ENCODE data around the gene FBH1. TPM values are rescaled to one million over a fixed set of nuclear protein-coding genes. Genes with fewer than 3 reads are reported as not detected.

Gene FBH1
- total and polyA plus RNA-seq, 7 donors = 32.4 to 59.3 (median 43.2) TPM

- intact Hi-C loops (cut with DNase I) = no loop called here
- no peak for ATAC-seq
- peak in 1 of 2 donors; percentile 50 for DNase-seq
- TF ChIP-seq CTCF (IDR thresholded peaks at IDR 0.05) = no peak
- Histone ChIP-seq H3K36me3 (ENCODE audit: insufficient read depth in 1 of 2, low read depth in 1 of 2) (peaks cover 0 to under 1% of the 10 kb centered on the region in 2 donors), H3K27ac (peak overlapping the region; percentile 77), H3K9me3 (no peaks in the 10 kb centered on the region), H3K27me3 (ENCODE audit: insufficient read depth in 3 of 3, low read length in 2 of 3) (no peaks in the 10 kb centered on the region), H3K4me1 (peaks cover 31% of the 10 kb centered on the region), H3K4me3 (no peak overlapping the region)
- whole genome bisulfite sequencing, 3 donors = 90 to 94% (median 94%) methylated on average over 8 of the region's 8 CpGs
These were observed 56.7 kb downstream of the FBH1 start for GRCh38 chr10:5946786-5947185.

- Histone ChIP-seq H3K9me3 (no peaks in the 10 kb centered on the region), H3K27ac (no peak overlapping the region), H3K4me1 (peaks cover 25% of the 10 kb centered on the region), H3K36me3 (ENCODE audit: insufficient read depth in 1 of 2, low read depth in 1 of 2) (peaks cover 0 to 9% of the 10 kb centered on the region in 2 donors), H3K27me3 (ENCODE audit: insufficient read depth in 3 of 3, low read length in 2 of 3) (no peaks in the 10 kb centered on the region), H3K4me3 (no peak overlapping the region)
- 95% methylated on average over 17 of the region's 17 CpGs for WGBS, 3 donors
- ATAC-seq = no peak
- intact Hi-C loops (cut with DNase I) = no loop called here
- no peak for TF ChIP-seq CTCF (IDR thresholded peaks at IDR 0.05)
- DNase-seq = peak in 1 of 2 donors; percentile 15
These were observed 57.6 kb downstream of the FBH1 start for GRCh38 chr10:5947471-5948207.

- Histone ChIP-seq H3K27me3 (ENCODE audit: insufficient read depth in 3 of 3, low read length in 2 of 3) (no peaks in the 10 kb centered on the region), H3K4me1 (peaks cover 21% of the 10 kb centered on the region), H3K9me3 (no peaks in the 10 kb centered on the region), H3K27ac (no peak overlapping the region), H3K4me3 (no peak overlapping the region), H3K36me3 (ENCODE audit: insufficient read depth in 1 of 2, low read depth in 1 of 2) (peaks cover 0 to 15% of the 10 kb centered on the region in 2 donors)
- 87 to 98% (median 96%) methylated on average over 6 of the region's 6 CpGs for WGBS, 3 donors
- TF ChIP-seq CTCF (IDR thresholded peaks at IDR 0.05) = no peak
- intact Hi-C loops (cut with DNase I) = no loop called here
- DNase-seq = peak in 1 of 2 donors; percentile 28
- ATAC-seq = no peak
These were observed 58.2 kb downstream of the FBH1 start for GRCh38 chr10:5948208-5948585.

GRCh38 chr10:5949009-5949759, 59.1 kb downstream of the FBH1 start:
- H3K36me3 ChIP-seq (ENCODE audit: insufficient read depth in 1 of 2, low read depth in 1 of 2) = peaks cover 0 to 21% of the 10 kb centered on the region in 2 donors
- no peak overlapping the region for H3K4me3 ChIP-seq
- DNase-seq = peak in 1 of 2 donors; percentile 69
- no peak overlapping the region for H3K27ac ChIP-seq
- H3K9me3 ChIP-seq = no peaks in the 10 kb centered on the region
- intact Hi-C loops (cut with DNase I) = no loop called here
- no peak for ATAC-seq
- H3K4me1 ChIP-seq = peaks cover 12% of the 10 kb centered on the region
- H3K27me3 ChIP-seq (ENCODE audit: insufficient read depth in 3 of 3, low read length in 2 of 3) = no peaks in the 10 kb centered on the region
- 62 to 65% (median 63%) methylated on average over 14 of the region's 14 CpGs for WGBS, 3 donors
- TF ChIP-seq CTCF (IDR thresholded peaks at IDR 0.05) = peak; percentile 20
